Measurements from ENCODE around the gene JUN.

Gene JUN

GRCh38 chr1:58734630-58735029 lies 49.2 kb downstream of the JUN start:
- TF ChIP-seq SIN3A (IDR thresholded peaks at IDR 0.05; ENCODE audit: borderline replicate concordance, insufficient read depth, low read length) (no peak), TAF1 (IDR thresholded peaks at IDR 0.05; ENCODE audit: borderline replicate concordance, insufficient read depth, low read length) (no peak), FOXP2 (optimal IDR thresholded peaks at IDR 0.05; ENCODE audit: borderline replicate concordance, extremely low read depth, extremely low read length, insufficient read depth) (no peak), POLR2AphosphoS5 (IDR thresholded peaks at IDR 0.05; ENCODE audit: low read depth, low read length) (no peak), REST (IDR thresholded peaks at IDR 0.05; ENCODE audit: insufficient read depth in 1 of 2, low read depth in 2 of 2, low read length in 2 of 2) (no peak)

DNA sequence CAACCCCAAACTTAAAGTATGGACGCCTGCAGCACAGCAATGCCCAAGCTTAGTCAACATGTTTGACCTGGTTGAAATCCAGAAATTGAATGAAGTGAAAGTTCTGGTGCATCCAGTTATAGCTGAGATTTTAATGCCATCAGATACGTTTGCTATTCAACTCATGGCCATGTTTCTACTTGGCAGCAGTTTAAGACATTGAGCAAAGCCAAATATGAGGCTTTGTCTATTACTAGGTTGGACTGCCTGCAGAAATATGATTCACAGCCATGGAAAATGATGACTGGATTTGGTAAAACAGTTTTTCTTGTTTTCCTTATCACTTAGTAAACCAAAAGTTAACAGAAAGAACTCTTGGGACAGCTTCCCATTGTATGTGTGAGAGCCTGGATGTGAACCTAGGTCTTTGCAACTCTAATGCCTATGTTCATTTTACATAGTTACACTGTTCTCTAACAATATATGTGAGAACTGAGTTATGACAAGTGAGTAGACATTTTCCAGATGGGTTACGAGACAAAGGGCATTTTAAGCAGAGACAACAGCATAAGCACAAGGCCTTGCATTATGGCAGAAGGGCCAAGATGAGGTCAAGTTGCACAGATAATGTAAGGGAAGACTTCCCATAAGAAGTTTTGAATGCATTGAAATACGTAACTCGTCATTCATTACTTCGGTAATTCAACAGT lies 51.6 kb downstream of the JUN start:
- TF ChIP-seq FOXP2 (optimal IDR thresholded peaks at IDR 0.05; ENCODE audit: borderline replicate concordance, extremely low read depth, extremely low read length, insufficient read depth) (no peak), POLR2AphosphoS5 (IDR thresholded peaks at IDR 0.05; ENCODE audit: low read depth, low read length) (no peak), REST (IDR thresholded peaks at IDR 0.05; ENCODE audit: insufficient read depth in 1 of 2, low read depth in 2 of 2, low read length in 2 of 2) (no peak), TAF1 (IDR thresholded peaks at IDR 0.05; ENCODE audit: borderline replicate concordance, insufficient read depth, low read length) (no peak), SIN3A (IDR thresholded peaks at IDR 0.05; ENCODE audit: borderline replicate concordance, insufficient read depth, low read length) (no peak)

Data from PFSK-1 (cell line).